Left lobe of liver (tissue), 2 donors: ENCODE measurements around the gene LCA5L. TPM values are rescaled to one million over a fixed set of nuclear protein-coding genes. Genes with fewer than 3 reads are reported as not detected.
"Not testable (repeated sequence)": the region's sequence is repeated elsewhere in the genome, so short reads cannot be mapped to it uniquely, and the experiment has no call there.

ENCODE experiments used
- ATAC-seq: fragments of 200-7000 bp; cut with Tn5 transposase; one replicate; pipeline ENCODE4 v1.9.1; 2020; ENCODE audit warnings: mild to moderate bottlenecking, moderate library complexity
- DNase-seq: peaks from one replicate; pipeline ENCODE4 v3.0.0-alpha.2; 2020; ENCODE audit warnings: low spot score
- total RNA-seq: library from RNA; stranded (reverse); gene quantifications from one replicate; pipeline ENCODE4 v1.2.1, GENCODE V29; 2021
- donor health status: DM: no; HTN: no; CAD: no; lungs with moderate emphysema.
- donor health status: DM: no; HTN: yes; CAD: no.

Gene LCA5L
- total RNA-seq, 1 donor from 2014 or later: 0.68 TPM

GRCh38 chr21:39452207-39452969, 6.8 kb upstream of the LCA5L start:
- DNase-seq (no peak), ATAC-seq (no peak)

- ATAC-seq (peak; percentile 94), DNase-seq (peak; percentile 69)
Measured at GRCh38 chr21:39451332-39452206, 6.0 kb upstream of the LCA5L start, which contains the start of gene SH3BGR. Gene SH3BGR (plus strand): TSS chr21:39451970. CDS start chr21:39452097, 127 bp downstream.

- DNase-seq (no peak), ATAC-seq (no peak)
Measured at GRCh38 chr21:39447264-39447663, 1.7 kb upstream of the LCA5L start.

- ATAC-seq (no peak), DNase-seq (no peak)
Measured at GRCh38 chr21:39444421-39445180, 977 bp downstream of the LCA5L start.

GRCh38 chr21:39441502-39442475, 3.8 kb downstream of the LCA5L start:
- peak; percentile 44 for ATAC-seq
- DNase-seq: no peak

- no peak for DNase-seq
- no peak for ATAC-seq
Measured at GRCh38 chr21:39439232-39439631, 6.3 kb downstream of the LCA5L start.

GRCh38 chr21:39434950-39435349, 10.6 kb downstream of the LCA5L start:
- no peak for ATAC-seq
- no peak for DNase-seq

GRCh38 chr21:39430954-39431353, 14.6 kb downstream of the LCA5L start:
- no peak for DNase-seq

GRCh38 chr21:39430457-39430856, 15.1 kb downstream of the LCA5L start:
- DNase-seq (no peak), ATAC-seq (no peak)

More at GRCh38 chr21:39430954-39431353, 14.6 kb downstream of the LCA5L start:
- no peak for ATAC-seq

- DNase-seq: no peak
- ATAC-seq: no peak
Measured at GRCh38 chr21:39430016-39430415, 15.6 kb downstream of the LCA5L start.

GRCh38 chr21:39429445-39429844, 16.1 kb downstream of the LCA5L start:
- ATAC-seq: no peak

GRCh38 chr21:39422527-39423241, 22.9 kb downstream of the LCA5L start:
- ATAC-seq (no peak), DNase-seq (no peak)

More at GRCh38 chr21:39429445-39429844, 16.1 kb downstream of the LCA5L start:
- no peak for DNase-seq

GRCh38 chr21:39419204-39419603, 26.4 kb downstream of the LCA5L start:
- not testable (repeated sequence) for DNase-seq, ATAC-seq

GRCh38 chr21:39406065-39406464, 39.5 kb downstream of the LCA5L start:
- ATAC-seq: no peak
- DNase-seq: no peak

GRCh38 chr21:39400173-39400572, 45.4 kb downstream of the LCA5L start:
- DNase-seq (no peak), ATAC-seq (no peak)

GRCh38 chr21:39397646-39398385, 47.8 kb downstream of the LCA5L start:
- ATAC-seq (no peak), DNase-seq (no peak)

- DNase-seq (no peak), ATAC-seq (no peak)
Measured at GRCh38 chr21:39392981-39393380, 52.6 kb downstream of the LCA5L start.

GRCh38 chr21:39390212-39390765, 55.3 kb downstream of the LCA5L start:
- no peak for DNase-seq
- ATAC-seq: no peak
